GM23248 (cell line): ENCODE results near the gene HDGFL2.

Experiments
- EZH2 ChIP-seq: fragments of 200-600 bp; sonication (generic); IDR thresholded peaks from 2 replicates; pipeline ENCODE4 v1.6.1; 2018; ENCODE audit warnings: antibody characterized with exemption, mild to moderate bottlenecking; ENCODE audit not compliant: insufficient read depth, poor library complexity, severe bottlenecking
- EZH2phosphoT487 ChIP-seq: fragments of 200-600 bp; sonication (generic); IDR thresholded peaks from 2 replicates; pipeline ENCODE4 v1.6.1; 2018; ENCODE audit warnings: antibody characterized with exemption, moderate library complexity, mild to moderate bottlenecking, low read depth; ENCODE audit not compliant: insufficient read depth

DNA sequence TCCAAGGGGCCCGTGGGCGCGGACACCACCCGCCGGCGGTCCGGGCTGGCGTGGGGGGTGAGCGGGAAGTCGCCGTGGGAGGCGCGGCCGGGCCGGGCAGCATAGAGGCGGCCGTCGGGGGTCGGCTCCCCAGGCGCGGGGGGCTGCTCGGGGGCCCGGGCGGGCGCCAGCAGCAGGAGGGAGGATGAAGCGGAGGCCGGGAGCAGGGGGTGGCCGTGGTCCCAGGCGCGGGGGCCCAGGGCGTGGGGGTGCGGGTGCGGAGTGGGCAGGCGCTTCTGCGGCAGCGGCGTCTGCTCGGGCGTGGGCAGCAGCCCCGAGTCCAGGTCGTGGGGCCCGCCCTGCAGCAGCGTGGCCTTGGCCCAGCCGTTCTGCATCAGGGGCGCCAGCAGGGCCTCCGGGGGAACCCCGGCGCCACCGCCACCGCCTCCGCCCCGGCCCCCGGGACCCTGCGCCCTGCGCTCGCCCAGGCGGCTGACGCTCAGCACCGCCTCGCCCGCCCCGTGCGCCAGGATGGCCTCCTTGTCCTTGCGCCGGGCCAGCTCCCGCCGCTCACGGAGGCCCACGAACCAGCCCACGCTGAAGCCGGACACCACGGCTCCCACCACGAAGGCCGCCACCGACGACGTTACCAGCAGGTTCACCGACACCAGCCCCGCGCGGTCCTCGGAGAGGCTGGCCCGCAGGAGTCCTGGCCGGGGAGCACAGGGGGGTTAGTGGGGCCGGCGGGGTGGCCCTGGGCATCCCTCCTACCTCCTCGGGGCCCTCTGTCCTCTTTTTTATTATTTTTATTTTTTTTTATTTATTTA is 71.9 kb downstream of the HDGFL2 start:
- TF ChIP-seq EZH2 (no peak), EZH2phosphoT487 (no peak)
